HCT116 (cell line): ENCODE measurements around the gene SH3GLB2.

ENCODE experiments used
- POLR2AphosphoS5 ChIP-seq: IDR thresholded peaks from 2 replicates; pipeline ENCODE4 v1.6.1; 2011; ENCODE audit warnings: mild to moderate bottlenecking, low read depth, low read length, moderate library complexity
- ZFX ChIP-seq: fragments of 450-650 bp; IDR thresholded peaks from 2 replicates; pipeline ENCODE4 v1.6.1; 2017
- TF ChIP-seq, protein P1 (sequence below), 3 experiments: fragments of 200-600 bp in 1 of 3; sonication (generic) in 1 of 3; IDR thresholded peaks in 2 of 3; conservative IDR thresholded peaks in 1 of 3; 2 replicates each; pipeline ENCODE4 v1.5.1; 2012 to 2017; ENCODE audit warnings: low read depth in 2 of 3, low read length in 2 of 3, antibody characterized with exemption in 1 of 3, borderline replicate concordance in 1 of 3, control low read depth in 1 of 3, mild to moderate bottlenecking in 1 of 3, mixed read lengths in 1 of 3, mixed run types in 1 of 3, moderate library complexity in 1 of 3; ENCODE audit not compliant: insufficient read depth in 1 of 3

DNA sequence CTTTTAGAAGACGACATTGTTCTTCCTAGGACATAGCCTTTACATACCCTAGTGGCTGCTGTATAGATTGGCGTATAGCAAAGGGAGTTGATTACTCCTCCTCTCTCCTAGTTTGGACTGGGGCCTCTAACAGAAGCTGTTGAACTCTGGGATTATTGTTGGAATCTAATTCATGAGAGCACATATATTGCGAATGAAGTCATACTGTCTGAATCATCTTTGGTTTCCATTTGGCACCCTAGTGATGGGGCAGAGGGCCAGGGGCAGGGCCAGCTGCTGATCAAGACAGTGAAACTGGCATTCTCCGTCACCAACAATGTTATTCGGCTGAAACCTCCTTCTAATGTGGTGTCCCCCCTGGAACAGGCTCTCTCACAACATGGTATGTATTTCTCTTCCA, 40.3 kb downstream of the SH3GLB2 start:
- TF ChIP-seq POLR2AphosphoS5 (no peak), ZFX (no peak)
- TF ChIP-seq, protein P1, sequence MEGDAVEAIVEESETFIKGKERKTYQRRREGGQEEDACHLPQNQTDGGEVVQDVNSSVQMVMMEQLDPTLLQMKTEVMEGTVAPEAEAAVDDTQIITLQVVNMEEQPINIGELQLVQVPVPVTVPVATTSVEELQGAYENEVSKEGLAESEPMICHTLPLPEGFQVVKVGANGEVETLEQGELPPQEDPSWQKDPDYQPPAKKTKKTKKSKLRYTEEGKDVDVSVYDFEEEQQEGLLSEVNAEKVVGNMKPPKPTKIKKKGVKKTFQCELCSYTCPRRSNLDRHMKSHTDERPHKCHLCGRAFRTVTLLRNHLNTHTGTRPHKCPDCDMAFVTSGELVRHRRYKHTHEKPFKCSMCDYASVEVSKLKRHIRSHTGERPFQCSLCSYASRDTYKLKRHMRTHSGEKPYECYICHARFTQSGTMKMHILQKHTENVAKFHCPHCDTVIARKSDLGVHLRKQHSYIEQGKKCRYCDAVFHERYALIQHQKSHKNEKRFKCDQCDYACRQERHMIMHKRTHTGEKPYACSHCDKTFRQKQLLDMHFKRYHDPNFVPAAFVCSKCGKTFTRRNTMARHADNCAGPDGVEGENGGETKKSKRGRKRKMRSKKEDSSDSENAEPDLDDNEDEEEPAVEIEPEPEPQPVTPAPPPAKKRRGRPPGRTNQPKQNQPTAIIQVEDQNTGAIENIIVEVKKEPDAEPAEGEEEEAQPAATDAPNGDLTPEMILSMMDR (IDR thresholded peaks at IDR 0.05 in 2 of 3, conservative IDR thresholded peaks at IDR 0.05 in 1 of 3; ENCODE audit: borderline replicate concordance in 1 of 3, insufficient read depth in 1 of 3, low read depth in 2 of 3, low read length in 2 of 3) = no peak
